PC-9 (cell line): Measurements from ENCODE around the gene RGL1.

Source experiments
- EZH2 ChIP-seq: fragments of 200-600 bp; sonication (generic); IDR thresholded peaks from 2 replicates; pipeline ENCODE4 v1.8.0; 2017; ENCODE audit warnings: antibody characterized with exemption, low read depth
- TF ChIP-seq, protein P1 (sequence below): fragments of 200-600 bp; sonication (generic); conservative IDR thresholded peaks from 2 replicates; pipeline ENCODE4 v1.6.1; 2017; ENCODE audit warnings: mixed run types, antibody characterized with exemption, mild to moderate bottlenecking, moderate library complexity

- TF ChIP-seq, protein P1, sequence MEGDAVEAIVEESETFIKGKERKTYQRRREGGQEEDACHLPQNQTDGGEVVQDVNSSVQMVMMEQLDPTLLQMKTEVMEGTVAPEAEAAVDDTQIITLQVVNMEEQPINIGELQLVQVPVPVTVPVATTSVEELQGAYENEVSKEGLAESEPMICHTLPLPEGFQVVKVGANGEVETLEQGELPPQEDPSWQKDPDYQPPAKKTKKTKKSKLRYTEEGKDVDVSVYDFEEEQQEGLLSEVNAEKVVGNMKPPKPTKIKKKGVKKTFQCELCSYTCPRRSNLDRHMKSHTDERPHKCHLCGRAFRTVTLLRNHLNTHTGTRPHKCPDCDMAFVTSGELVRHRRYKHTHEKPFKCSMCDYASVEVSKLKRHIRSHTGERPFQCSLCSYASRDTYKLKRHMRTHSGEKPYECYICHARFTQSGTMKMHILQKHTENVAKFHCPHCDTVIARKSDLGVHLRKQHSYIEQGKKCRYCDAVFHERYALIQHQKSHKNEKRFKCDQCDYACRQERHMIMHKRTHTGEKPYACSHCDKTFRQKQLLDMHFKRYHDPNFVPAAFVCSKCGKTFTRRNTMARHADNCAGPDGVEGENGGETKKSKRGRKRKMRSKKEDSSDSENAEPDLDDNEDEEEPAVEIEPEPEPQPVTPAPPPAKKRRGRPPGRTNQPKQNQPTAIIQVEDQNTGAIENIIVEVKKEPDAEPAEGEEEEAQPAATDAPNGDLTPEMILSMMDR = no peak
- no peak for TF ChIP-seq EZH2
Observed at GRCh38 chr1:183879966-183880365, 75.0 kb downstream of the RGL1 start.
